ENCODE results near the gene APOBEC4.

APOBEC4 gene

DNA sequence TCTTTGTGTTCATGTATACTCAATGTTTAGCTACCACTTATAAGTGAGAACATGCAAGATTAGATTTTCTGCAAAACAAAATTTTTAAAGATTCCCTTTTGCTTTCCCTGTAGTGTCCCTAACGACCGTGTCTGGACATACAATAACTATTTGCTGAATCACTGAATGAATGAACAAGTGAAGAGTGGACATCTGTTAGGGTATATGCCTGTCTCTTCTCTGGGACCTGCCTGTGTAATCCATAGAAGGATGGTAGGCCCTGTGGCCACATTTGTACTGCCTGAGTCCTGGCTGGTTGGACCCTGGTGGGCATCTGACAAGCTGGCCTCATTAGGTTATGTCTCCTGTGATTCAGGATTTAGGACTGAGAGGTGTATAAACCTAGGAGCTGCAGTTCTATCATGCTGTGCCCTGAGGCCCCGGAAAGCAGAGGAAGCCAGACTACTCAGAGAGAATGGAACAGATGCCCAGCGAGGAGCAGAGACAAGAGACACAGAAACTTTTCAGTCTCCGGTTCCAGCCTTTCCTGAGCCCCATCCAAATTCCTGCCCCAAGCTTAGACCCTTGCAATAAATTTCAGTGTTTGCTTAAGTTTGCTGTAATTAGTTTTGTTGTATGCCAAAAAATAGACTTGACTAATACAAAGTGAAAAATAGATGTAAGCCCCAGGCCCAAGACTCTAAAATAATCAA lies 55.3 kb downstream of the APOBEC4 start:
- no peak for DNase-seq

DNA sequence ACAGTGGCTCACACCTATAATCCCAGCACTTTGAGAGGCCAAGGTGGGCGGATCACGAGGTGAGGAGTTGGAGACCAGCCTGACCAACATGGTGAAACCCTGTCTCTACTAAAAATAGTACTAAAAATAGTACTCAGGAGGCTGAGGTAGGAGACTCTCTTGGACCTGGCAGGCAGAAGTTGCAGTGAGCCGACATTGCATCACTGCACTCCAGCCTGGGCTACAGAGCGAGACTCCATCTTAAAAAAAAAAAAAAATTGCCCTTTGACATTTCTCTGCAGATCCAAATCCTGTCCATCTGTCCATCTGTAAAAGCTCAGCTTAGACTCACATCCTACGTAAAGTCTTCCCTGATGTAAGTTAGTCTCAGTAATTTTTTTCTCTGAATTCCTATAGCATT lies 56.6 kb downstream of the APOBEC4 start:
- DNase-seq, result no peak

All from effector CD4-positive, alpha-beta T cell (primary cell).